IPS-18c (cell line): ENCODE data around the gene FHAD1.

ENCODE experiments used
- H3K4me3 ChIP-seq: 2 replicates; pipeline ENCODE4 v1.7.0; 2013; ENCODE audit warnings: low read depth, mild to moderate bottlenecking, low read length, moderate library complexity; ENCODE audit not compliant: insufficient read depth
- H3K9me3 ChIP-seq: one replicate; pipeline ENCODE4 v1.6.1; 2013; ENCODE audit warnings: mild to moderate bottlenecking, low read length, moderate library complexity; ENCODE audit not compliant: control insufficient read depth, insufficient read depth

Gene FHAD1

DNA sequence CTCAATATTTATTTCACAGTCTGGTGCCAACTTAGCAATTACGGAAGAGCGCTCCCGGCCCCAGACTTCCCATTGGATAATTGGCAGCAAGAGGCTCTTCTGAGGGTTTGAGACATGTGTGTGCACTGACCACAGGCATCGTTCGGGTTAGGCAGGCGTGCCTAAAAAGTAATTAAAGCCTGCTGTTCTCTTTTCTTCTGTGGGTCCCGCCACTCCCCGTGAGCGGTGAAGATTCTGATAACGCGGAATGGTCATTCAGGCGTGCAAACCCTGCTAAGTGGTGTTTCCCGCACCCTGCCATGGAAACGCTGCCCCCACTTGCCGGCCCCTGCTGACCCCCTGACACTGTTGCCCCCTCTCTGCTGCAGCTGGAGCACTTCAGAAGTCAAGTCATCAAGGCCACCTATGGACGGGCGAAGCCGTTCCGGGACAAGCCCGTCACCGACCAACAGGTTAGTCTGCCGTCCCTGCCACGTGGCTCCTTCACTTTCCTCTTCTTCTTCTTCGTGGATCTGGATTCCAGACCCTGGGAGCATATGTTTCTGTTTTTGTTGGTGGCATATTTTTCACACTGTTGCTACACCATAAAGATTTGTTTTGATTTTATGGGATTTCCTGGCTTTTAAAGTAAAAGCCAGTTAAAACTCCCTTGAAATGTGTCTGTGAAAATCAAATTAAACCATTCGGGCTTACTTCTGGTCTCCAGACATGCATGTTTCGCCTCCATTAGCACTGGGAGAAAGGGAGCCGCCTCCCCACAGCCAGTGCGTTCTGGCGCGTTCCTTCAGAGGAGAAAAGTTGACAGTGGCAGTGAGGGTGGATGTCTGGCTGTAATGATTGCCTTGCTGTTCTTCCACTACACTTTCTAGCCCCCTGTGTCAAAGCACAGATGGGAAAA lies 79.9 kb downstream of the FHAD1 start:
- H3K9me3 ChIP-seq: no peaks in the 10 kb centered on the region
- H3K4me3 ChIP-seq: no peak overlapping the region

DNA sequence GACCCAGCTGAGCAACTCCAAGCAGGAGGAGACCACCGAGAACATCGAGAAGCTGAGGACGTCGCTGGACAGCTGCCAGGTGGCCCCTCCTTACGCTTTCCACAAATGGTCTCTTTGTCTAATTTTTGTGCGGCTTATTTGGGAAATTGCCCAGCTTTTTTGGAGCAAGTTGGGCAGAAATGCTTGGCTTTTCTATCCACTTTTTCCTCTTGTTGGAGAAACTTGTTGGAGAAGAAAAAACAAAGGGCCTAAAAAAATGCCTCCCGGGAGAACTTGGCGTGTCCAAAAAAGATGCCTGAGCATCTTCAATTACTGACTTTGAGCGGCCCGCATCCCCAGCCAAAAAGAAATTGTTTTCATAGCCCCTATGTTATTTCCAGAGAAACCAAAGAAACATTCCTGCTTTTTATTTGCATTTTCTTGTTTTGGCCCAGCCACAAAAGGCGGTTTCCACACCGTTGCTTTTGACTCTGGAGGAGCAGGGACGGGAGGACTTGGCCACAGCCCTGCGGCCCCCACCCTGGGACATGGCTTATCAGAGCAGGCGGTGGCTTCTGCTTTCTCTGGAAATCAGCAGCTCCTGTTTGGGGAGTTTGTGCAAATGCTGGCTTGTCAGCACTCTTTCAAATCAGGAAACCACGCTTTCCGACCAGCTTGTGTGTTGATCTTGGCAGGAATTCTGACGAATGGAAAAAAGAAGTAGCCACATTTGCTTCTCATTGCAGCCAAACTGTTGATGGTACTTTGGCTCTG lies 81.5 kb downstream of the FHAD1 start:
- H3K9me3 ChIP-seq: no peaks in the 10 kb centered on the region
- no peak overlapping the region for H3K4me3 ChIP-seq

DNA sequence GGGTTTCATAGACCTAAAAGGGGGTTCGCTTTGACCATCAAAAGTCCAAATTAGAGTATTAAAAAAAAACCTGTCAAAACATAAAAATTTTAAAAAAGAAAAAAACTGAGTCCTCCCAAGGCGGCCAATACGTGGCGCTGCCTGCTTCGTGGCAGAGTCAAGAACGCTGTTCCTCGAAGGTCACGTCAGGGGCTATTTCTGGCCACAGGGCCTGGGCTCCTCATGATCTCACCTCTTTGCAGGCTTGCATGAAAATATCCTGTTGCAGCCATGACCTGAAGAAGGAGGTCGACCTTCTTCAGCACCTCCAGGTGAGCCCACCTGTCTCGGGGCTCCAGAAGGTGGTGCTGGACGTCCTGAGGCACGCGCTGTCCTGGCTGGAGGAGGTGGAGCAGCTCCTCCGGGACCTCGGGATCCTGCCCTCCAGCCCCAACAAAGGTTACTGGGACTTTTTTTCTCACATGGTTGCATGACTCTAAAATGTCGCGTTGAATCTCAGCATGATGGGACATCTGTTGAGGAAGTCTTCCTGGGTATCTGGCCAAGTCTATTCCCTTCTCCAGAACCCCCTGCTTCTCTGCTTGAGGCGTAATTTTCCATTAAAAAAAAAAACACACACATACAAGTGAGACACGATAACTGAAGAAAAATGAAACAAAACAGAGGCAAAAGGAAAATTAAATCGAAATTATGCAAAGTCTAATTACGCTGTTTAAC lies 82.2 kb downstream of the FHAD1 start:
- Histone ChIP-seq H3K9me3 (no peaks in the 10 kb centered on the region), H3K4me3 (no peak overlapping the region)

DNA sequence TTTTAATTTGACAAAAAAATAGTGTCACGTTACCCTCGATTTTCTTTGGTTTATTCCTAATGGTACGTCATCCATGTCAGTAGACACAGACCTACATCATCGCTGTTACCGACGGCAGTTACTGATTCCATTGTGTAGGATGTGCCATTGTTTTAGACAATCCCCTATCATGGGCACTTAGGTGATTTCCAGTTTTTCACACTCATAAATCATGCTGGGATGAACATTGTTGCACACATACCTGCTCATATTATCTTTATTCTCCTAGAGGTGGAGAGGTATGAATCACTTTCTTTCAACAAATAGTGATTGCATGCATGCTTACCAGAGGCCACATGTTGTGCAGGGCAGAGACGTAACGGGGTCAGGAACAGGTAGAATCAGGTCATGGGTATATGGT lies 83.0 kb downstream of the FHAD1 start:
- H3K9me3 ChIP-seq: no peaks in the 10 kb centered on the region

DNA sequence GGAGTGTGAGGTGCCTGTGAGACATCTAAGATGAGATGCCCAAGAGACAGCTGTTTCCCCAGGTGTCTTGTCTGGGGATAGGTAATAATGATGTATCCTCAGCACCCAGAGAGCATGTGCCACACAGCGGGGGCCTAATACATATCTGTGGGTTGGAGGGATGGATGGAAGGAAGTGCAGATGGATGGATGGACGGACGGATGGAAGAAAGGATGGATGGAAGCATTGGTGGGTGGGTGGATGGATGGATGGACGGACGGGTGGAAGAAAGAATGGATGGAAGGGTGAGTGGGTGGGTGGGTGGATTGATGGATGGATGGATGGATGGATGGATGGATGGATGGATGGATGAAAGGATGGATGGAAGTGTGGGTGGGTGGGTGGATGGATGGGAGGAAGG lies 84.2 kb downstream of the FHAD1 start:
- Histone ChIP-seq H3K9me3 (no peaks in the 10 kb centered on the region), H3K4me3 (no peak overlapping the region)

More for the DNA sequence above, 83.0 kb downstream of the FHAD1 start:
- H3K4me3 ChIP-seq: no peak overlapping the region

DNA sequence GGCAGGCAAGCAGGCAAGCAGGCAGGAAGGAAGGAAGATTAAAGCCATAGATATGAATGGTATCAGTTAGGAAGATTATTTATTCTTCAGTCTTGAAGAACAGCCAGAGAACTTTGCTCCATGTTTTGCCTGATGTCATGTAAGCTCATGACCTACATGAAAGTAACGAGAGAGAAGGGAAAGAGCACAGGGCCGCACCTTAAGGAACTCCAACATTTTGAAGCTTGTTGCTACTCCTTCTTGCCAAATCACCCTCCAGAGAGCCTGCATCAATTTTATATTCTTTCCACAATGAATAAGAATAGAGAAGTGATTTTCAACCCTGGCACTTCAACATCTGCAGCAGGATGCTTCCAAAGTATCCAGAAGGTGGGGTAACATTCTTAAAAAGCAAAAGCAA lies 84.7 kb downstream of the FHAD1 start:
- no peak overlapping the region for H3K4me3 ChIP-seq
- no peaks in the 10 kb centered on the region for H3K9me3 ChIP-seq

DNA sequence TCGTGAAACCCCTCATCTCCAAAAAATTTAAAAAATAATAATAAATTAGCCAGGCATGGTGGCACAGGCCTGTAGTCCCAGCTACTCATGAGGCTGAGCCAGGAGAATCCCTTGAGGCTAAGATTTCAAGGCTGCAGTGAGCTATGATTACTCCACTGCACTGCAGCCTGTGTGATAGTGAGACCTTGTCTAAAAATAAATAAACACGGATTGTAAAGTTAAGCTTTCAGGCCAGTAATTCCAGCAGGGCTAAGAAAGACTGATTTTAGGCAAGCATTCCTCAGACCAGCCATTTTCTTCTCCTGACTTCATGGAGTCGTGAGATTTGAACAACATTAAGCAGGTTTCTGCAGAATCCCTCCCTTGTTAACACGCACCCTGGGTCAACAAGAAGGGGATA lies 85.5 kb downstream of the FHAD1 start:
- Histone ChIP-seq H3K9me3 (no peaks in the 10 kb centered on the region), H3K4me3 (no peak overlapping the region)

DNA sequence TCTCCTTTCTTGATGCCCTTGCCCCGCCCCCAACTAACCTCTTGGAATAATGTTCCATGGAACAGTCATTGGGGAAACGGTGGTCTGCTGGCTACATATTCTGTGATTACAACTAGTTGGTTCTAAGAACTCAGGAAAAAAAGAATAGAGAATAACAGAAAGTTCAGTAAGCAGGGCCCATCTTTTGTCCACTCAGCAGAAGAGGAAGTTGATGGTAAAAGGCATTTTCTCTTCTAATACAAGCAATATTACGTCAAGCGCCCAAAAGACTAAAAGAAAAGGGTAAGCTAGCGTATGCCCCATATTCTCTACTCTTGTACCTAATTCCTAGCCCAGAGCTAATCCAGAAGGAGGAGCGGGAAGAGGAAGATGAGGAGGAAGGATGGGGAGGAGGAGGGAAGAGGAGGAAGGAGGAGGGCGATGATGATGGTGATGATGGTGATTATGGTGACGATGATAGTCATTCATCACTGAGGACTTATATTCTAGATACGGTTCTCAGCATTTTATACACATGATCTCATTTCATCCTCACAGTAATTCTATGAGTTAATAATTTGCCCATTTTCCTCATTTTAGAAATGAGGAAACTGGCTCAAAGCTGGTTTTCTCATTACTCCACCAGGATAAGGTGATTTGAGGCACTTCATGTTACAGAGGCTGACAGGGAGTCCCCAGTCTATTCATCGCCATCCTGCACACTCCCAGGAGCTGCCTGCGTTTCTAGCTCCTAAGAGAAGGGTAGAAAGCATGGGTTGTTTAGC lies 86.1 kb downstream of the FHAD1 start:
- H3K4me3 ChIP-seq: no peak overlapping the region
- no peaks in the 10 kb centered on the region for H3K9me3 ChIP-seq

DNA sequence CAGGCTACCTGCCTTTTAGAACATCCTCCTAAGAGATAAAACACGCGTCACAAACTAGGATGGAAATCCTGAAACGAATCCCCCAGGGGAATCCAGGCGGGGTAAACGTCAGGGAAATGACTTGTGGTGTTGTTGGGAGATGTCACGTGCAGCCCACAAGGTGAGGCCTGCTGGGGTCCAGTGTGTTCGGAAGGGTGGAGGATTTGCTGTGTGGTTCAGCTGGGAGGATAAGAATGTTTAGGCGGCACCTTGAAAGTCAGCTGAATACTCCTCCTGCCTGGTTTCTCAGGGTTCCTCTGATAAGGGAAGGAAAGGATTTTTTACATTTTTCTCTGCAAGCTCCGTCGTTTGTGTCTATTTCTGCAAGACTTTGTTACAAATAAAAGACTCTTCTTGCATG lies 88.0 kb downstream of the FHAD1 start:
- Histone ChIP-seq H3K9me3 (no peaks in the 10 kb centered on the region), H3K4me3 (no peak overlapping the region)

DNA sequence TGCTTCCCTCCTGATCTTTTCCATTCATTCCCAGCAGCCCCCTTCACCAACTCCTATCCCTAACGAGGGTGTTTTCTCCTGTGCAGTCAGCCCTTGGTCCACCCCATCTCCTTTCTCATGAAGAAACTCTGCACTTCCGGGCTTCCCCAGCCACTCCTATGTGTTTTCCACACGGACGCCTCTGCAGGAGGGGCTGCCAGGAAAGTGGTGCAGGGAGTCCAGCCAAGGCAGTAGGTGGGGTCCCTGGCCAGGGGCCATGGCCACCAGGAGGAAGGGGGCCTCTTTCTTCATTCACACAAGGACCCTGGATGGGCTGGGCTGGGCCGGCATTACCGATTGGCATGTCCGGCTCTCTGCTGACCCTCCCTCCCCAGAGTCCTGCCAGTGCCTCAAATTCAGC lies 89.8 kb downstream of the FHAD1 start:
- H3K9me3 ChIP-seq: peaks cover 2% of the 10 kb centered on the region
- no peak overlapping the region for H3K4me3 ChIP-seq

DNA sequence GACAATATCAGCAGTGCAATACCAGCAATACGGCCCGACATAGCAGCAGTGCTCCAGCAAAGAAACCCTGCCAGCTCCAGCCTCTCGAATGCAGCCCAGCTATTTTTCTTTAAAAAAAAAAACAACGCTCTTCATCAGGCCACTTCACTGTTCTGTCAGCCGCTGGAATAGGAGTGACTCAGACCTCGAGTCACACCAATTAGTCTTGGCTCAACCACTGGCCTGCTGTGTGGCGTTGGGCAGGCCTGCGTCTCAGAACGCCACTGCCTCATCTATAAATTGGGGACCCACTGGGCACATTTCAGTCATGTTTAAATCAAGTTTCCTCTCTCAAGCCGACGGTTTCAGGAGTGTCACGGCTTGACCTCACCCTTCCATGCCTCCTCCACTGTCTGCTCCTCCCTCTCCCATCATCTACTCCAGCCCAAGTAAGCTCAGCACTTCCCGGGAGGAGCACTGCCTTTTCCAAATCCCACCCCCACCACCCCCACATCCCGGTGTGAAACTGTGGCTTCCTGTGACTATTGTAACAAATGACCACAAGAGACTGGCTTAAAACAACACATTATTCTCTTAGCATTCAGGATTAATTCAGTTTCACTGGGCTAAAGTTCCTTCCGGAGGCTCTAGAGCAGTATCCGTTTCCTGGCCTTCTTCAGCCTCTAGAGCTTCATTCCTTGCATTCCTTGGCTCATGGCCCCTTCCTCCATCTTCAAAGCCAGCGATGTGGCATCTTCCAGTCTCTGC lies 90.8 kb downstream of the FHAD1 start:
- Histone ChIP-seq H3K9me3 (peaks cover 2% of the 10 kb centered on the region), H3K4me3 (no peak overlapping the region)

DNA sequence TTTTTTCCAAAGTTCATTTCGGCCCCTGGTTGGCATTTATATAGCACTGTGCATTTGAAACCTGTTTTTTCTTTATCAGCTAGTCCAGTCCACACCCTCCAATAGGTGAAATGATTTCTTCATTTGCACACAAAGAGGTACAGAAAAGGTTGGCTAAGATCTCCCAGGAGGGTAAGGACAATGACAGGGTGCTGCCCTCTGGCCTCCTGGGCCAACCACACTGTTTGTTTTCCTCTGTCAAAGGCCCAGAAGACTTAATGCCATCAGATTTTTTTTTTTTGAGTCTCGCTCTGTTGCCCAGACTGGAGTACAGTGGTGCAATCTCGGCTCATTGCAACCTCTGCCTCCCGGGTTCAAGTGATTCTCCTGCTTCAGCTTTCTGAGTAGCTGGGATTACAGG lies 92.5 kb downstream of the FHAD1 start:
- Histone ChIP-seq H3K9me3 (peaks cover 2% of the 10 kb centered on the region), H3K4me3 (no peak overlapping the region)

DNA sequence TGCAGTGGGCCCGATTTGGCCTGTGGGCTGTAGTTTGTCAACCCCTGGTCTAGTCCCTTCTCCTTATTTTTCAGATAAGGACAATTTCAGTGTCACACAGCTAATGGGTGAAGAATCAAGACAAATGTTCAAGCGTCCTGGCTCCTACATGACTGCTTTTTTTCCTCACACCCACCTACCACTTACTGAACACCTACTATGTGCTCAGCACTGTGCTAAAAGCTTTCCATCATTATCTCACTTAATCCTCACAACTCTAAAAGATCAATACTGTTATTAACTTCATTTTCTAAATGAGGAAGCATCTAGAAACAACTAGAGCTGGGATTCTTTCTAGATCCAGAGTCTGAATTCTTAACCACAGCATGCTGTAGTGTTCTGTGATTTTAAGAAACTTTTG lies 94.2 kb downstream of the FHAD1 start:
- no peak overlapping the region for H3K4me3 ChIP-seq
- H3K9me3 ChIP-seq: peaks cover 2% of the 10 kb centered on the region

DNA sequence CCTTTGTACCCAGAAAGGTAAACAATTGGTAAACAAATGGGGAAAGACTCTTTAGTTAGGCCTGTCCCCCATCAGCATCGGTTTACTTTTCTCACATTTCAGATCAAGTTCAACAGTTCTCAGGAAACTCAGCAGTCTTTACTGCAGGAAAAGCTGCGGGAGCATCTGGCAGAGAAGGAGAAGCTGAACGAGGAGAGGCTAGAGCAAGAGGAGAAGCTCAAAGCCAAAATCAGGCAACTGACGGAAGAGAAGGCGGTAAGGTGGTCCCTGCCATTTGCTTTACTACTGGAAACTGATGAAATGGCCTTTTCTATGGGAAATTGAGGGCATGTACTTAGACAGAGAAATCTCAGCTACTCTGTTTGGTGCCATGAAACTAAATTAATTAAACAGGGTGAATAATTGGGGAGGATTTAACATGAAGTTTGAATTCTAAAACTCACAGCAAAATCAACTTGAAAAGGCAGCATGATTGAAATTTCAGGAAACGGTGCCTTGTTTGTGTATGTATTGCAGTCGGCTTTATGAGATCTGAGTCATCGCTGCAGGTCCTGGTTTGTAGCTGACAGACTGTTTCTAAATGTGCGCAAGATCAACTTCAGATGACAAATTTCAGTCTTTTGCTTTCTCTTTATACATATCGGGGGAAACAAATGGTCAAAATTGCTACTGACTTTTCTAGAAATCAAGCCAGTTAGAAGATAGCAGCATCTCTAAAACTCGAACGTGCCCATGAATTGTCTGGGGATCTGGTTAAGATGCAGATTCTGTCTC lies 94.8 kb downstream of the FHAD1 start:
- H3K4me3 ChIP-seq: no peak overlapping the region
- peaks cover 2% of the 10 kb centered on the region for H3K9me3 ChIP-seq

DNA sequence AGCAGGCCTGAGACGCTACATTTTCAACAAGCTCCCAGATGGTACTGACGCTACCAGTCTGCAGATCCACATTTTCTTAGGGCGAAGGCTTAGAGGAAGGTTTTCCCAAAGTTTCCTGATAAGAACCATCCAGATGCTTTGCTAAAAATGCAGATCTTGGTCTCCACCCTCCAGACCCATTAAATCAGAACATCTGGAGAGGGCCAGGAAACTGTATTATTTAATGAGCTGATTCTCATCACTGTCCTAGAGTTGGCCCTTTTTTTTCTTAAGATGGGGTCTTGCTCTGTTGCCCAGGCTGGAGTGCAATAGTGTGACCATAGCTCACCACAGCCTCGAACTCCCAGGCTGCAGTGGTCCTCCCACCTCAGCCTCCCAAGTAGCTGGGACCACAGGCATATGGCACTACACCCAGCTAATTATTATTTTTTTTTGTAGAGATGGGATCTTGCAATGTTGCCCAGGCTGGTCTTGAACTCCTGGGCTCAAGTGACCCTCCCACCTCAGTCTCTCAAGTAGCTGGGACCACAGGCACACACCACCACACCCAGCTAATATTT lies 95.5 kb downstream of the FHAD1 start:
- H3K4me3 ChIP-seq: no peak overlapping the region

DNA sequence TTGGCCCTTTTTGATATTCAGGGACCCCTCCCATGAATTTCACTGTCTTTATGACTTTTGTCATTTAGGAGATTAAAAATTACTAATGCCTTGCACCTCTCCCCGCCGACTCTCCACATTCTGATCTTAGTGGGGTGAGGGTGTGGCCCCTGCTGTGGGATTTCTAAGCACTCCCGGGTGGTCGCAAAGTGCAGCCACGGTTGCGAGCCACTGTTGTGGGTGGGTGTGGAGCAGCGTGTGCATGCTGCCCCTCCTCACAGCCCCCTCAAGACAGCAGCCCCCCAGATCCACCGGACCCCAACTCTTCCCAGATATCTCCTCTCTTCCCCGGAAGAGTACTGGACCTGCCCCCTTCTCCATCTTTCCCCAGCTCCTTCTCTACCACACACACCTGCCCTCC lies 96.1 kb downstream of the FHAD1 start:
- Histone ChIP-seq H3K9me3 (peaks cover 2% of the 10 kb centered on the region), H3K4me3 (no peak overlapping the region)

More for the DNA sequence above, 95.5 kb downstream of the FHAD1 start:
- peaks cover 2% of the 10 kb centered on the region for H3K9me3 ChIP-seq
